GM12872 (cell line): ENCODE data around the gene ALDH2.

ENCODE experiments used
- TF ChIP-seq, protein P1 (sequence below): IDR thresholded peaks from 3 replicates; pipeline ENCODE4 v1.5.1; 2011; ENCODE audit warnings: low read depth, mild to moderate bottlenecking, low read length, moderate library complexity; ENCODE audit not compliant: insufficient read depth

The ALDH2 gene

DNA sequence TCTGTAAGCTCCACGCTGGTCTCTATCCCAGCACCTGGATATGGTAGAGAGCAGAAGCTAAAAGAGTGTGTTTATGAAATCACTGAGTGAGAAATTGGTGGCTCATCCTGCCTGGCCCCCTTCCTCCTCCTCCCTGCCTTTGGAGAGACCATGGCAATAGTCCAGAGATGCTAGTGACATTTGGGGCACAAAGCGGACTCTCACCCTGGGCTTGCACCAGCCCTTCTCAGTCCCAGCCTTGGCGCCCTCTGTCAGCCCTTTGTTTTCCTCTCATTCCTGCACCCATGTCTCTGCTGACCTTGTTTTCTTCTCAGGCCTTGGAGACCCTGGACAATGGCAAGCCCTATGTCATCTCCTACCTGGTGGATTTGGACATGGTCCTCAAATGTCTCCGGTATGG lies 18.2 kb downstream of the ALDH2 start:
- TF ChIP-seq, protein P1, sequence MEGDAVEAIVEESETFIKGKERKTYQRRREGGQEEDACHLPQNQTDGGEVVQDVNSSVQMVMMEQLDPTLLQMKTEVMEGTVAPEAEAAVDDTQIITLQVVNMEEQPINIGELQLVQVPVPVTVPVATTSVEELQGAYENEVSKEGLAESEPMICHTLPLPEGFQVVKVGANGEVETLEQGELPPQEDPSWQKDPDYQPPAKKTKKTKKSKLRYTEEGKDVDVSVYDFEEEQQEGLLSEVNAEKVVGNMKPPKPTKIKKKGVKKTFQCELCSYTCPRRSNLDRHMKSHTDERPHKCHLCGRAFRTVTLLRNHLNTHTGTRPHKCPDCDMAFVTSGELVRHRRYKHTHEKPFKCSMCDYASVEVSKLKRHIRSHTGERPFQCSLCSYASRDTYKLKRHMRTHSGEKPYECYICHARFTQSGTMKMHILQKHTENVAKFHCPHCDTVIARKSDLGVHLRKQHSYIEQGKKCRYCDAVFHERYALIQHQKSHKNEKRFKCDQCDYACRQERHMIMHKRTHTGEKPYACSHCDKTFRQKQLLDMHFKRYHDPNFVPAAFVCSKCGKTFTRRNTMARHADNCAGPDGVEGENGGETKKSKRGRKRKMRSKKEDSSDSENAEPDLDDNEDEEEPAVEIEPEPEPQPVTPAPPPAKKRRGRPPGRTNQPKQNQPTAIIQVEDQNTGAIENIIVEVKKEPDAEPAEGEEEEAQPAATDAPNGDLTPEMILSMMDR = no peak

DNA sequence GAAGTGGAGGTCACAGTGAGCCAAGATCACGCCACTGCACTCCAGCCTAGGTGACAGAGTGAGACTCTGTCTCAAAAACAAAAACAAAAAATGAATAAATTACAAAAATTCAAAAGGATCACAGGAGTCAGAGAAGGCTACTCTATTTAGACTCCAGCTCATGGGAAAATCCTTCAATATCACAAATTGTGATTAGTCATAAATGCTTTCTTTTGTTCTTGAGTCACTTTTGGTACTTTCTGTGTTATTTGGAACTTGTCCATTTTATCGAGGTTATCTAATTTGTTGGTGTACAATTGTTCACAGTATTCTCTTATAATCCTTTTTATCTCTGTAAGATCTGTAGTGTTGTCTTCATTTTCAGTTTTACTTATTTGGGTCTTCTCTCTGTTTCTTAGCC lies 18.9 kb downstream of the ALDH2 start:
- TF ChIP-seq, protein P1 = no peak

DNA sequence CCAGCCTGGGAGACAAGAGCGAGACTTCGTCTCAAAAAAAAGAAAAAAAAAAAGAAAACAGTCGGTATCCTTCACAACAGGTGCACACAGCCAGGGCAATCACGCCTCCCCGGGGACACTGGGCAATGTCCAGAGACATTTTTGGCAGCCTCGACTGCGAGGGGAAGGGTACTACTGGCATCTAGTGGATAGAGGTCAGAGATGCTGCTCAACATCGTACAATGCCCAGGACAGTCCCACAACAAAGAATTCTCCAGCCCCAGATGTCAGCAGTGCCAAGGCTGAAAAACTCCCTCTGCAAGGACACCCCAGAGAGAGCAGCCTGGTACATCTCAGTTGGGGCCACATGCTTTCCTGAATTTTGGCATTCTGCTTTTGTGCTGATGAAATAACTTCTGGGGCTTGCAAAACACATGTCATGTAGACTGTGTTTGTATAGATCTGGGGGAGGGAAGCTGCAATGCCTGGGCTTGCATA lies 21.5 kb downstream of the ALDH2 start:
- TF ChIP-seq, protein P1 = peak; percentile 76

DNA sequence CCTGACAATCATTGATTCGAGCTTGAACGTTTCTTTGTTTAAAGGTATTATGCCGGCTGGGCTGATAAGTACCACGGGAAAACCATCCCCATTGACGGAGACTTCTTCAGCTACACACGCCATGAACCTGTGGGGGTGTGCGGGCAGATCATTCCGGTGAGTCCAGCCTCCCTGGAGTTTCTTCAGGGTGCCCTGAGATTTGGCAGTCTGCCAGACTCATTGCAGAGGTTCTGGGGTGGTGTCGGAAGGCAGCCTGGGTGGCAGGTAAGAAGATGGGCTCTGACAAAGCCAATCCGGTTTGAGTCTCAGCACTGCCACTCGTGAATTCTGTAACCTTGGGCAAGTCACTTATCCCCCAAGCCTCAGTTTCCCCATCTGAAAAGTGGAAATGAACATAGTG lies 23.0 kb downstream of the ALDH2 start:
- TF ChIP-seq, protein P1 = no peak

DNA sequence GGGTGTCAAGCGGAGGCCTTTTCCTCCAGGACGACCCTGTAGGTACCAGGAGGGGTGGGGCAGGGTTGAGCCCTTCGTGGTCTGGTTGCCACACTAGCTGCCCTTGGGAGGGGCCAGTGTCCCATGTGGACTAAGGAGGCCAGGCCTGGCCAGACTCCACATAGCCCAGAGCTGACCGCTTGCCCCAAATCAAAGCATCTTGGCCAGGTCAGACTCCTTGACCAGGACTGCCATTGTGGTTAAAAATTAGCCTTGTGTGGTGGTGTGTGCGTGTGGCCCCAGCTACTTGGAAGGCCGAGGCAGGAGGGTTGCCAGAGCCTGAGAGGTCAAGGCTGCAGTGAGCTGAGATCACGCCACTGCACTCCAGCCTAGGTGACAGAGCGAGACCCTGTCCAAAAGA lies 24.8 kb downstream of the ALDH2 start:
- TF ChIP-seq, protein P1 = no peak

DNA sequence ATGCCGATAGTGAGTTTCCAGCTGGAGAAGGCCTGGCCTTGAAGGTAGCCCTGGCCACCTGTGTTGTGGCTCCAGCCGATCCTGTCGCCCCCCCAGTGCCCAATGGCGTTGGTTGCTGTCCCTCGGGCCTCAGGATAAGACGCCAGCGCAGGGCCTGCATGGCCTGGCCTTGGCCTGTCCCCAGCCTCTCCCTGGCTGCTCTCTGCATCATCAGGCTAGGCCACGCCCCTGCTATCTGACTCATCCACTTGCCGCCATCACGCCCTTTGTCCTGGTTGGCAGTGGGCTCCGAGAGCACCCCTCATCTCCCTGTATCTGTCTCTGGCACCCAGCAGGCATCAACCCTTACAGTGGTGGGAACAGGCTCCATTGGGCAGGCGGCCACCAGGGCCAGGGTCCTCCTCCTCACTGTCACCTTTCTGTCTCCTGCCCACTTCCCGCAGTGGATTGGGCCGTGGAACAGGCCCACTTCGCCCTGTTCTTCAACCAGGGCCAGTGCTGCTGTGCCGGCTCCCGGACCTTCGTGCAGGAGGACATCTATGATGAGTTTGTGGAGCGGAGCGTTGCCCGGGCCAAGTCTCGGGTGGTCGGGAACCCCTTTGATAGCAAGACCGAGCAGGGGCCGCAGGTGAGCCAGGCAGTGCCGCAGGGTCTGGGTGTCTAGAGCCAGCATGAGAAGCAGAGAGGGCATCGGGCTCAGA lies 25.6 kb downstream of the ALDH2 start:
- TF ChIP-seq, protein P1 = no peak

DNA sequence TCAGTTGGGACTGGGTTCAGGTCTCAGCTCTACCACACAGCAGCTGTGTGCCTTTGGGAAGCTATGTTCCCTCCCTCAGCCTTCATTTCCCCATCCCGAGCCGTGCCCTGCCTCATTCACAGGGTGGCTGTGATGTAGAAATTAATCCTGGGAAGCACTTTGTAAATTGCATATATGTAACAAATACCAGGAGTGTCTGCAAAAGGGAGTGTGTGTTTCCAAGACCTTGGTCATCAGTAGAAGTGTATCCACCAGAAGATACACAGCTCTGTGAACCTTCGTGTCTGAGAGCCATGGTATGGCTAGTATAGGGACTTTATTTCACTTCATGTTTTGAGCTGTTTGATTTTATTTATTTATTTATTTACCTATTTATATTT lies 26.1 kb downstream of the ALDH2 start:
- TF ChIP-seq, protein P1 = no peak
